HepG2 (cell line): Measurements from ENCODE around the gene ZWILCH. TPM values are rescaled to one million over a fixed set of nuclear protein-coding genes. Genes with fewer than 3 reads are reported as not detected.

Experiments used
- HMGA1 ChIP-seq: sonication (generic); formaldehyde crosslinking; conservative IDR thresholded peaks from 2 replicates; pipeline ENCODE4 v1.4.0; 2020; ENCODE audit warnings: missing genetic modification reagents
- KDM2A ChIP-seq: sonication (generic); formaldehyde crosslinking; IDR thresholded peaks from 2 replicates; pipeline ENCODE4 v1.4.0; 2020; ENCODE audit warnings: low read depth, missing genetic modification reagents, borderline replicate concordance
- KLF11 ChIP-seq: IDR thresholded peaks from 2 replicates; pipeline ENCODE4 v1.6.1; 2016; ENCODE audit warnings: missing compliant biosample characterization
- KLF12 ChIP-seq: sonication (generic); formaldehyde crosslinking; IDR thresholded peaks from 2 replicates; pipeline ENCODE4 v1.4.0; 2020; ENCODE audit warnings: missing genetic modification reagents, borderline replicate concordance
- NBN ChIP-seq: fragments of 450-650 bp; conservative IDR thresholded peaks from 2 replicates; pipeline ENCODE4 v1.6.1; 2017
- PHF20 ChIP-seq: sonication (generic); formaldehyde crosslinking; IDR thresholded peaks from 2 replicates; pipeline ENCODE4 v1.5.0; 2020; ENCODE audit warnings: mild to moderate bottlenecking, missing genetic modification reagents
- PHF8 ChIP-seq: sonication (generic); formaldehyde crosslinking; IDR thresholded peaks from 2 replicates; pipeline ENCODE4 v1.5.0; 2020; ENCODE audit warnings: missing genetic modification reagents
- PRMT3 ChIP-seq: sonication (generic); formaldehyde crosslinking; IDR thresholded peaks from 2 replicates; pipeline ENCODE4 v1.8.1; 2022; ENCODE audit warnings: low read depth, mild to moderate bottlenecking, moderate library complexity, missing genetic modification reagents, borderline replicate concordance
- RXRB ChIP-seq: IDR thresholded peaks from 2 replicates; pipeline ENCODE4 v1.6.1; 2016; ENCODE audit warnings: borderline replicate concordance, missing genetic modification reagents, missing compliant biosample characterization
- SKI ChIP-seq: fragments of 450-650 bp; IDR thresholded peaks from one replicate; pipeline ENCODE4 v1.6.1; 2018; ENCODE audit warnings: mild to moderate bottlenecking; ENCODE audit not compliant: partially characterized antibody
- TIGD3 ChIP-seq: sonication (generic); formaldehyde crosslinking; IDR thresholded peaks from 2 replicates; pipeline ENCODE4 v1.5.1; 2020; ENCODE audit warnings: mild to moderate bottlenecking, missing genetic modification reagents, borderline replicate concordance
- TSC22D2 ChIP-seq: sonication (generic); formaldehyde crosslinking; IDR thresholded peaks from 2 replicates; pipeline ENCODE4 v1.5.1; 2020; ENCODE audit warnings: missing genetic modification reagents, mild to moderate bottlenecking, borderline replicate concordance
- XBP1 ChIP-seq: sonication (generic); formaldehyde crosslinking; IDR thresholded peaks from 2 replicates; pipeline ENCODE4 v1.5.0; 2020; ENCODE audit warnings: missing genetic modification reagents
- ZFP37 ChIP-seq: sonication (generic); formaldehyde crosslinking; IDR thresholded peaks from 2 replicates; pipeline ENCODE4 v1.4.0; 2020; ENCODE audit warnings: missing genetic modification reagents, borderline replicate concordance
- ZGPAT ChIP-seq: IDR thresholded peaks from 2 replicates; pipeline ENCODE4 v1.6.1; 2016; ENCODE audit warnings: mild to moderate bottlenecking
- ZNF296 ChIP-seq: sonication (generic); formaldehyde crosslinking; conservative IDR thresholded peaks from 2 replicates; pipeline ENCODE4 v1.5.0; 2020; ENCODE audit warnings: mild to moderate bottlenecking, missing genetic modification reagents
- ZNF451 ChIP-seq: sonication (generic); formaldehyde crosslinking; IDR thresholded peaks from 2 replicates; pipeline ENCODE4 v1.5.0; 2020; ENCODE audit warnings: mild to moderate bottlenecking, missing genetic modification reagents
- ZNF710 ChIP-seq: sonication (generic); formaldehyde crosslinking; IDR thresholded peaks from 2 replicates; pipeline ENCODE4 v1.5.0; 2020; ENCODE audit warnings: mild to moderate bottlenecking, missing genetic modification reagents, borderline replicate concordance
- ZNF772 ChIP-seq: sonication (generic); formaldehyde crosslinking; IDR thresholded peaks from 2 replicates; pipeline ENCODE4 v1.5.0; 2020; ENCODE audit warnings: mild to moderate bottlenecking, missing genetic modification reagents
- polyA plus RNA-seq, 8 experiments: library from polyadenylated mRNA; depleted of rRNA in 3 of 8; stranded (reverse) in 7 of 8; unstranded in 1 of 8; fragments of >200 nt; fragmentation: Illumina TruSeq in 4 of 8; extraction: Trizol in 4 of 8; gene quantifications; 2 replicates each; pipeline versions ENCODE4 v1.2.1 to v1.2.3, GENCODE V29; 2011 to 2016; ENCODE audit warnings: low read depth in 4 of 8, missing spikeins in 1 of 8, mixed read lengths in 1 of 8; ENCODE audit not compliant: insufficient read depth in 1 of 8
- total RNA-seq, 5 experiments: library from RNA; depleted of rRNA; stranded (reverse); fragments of >200 nt; fragmentation: Illumina TruSeq; extraction: Trizol; gene quantifications; 2 replicates each; pipeline ENCODE4 v1.2.3, GENCODE V29; 2016; ENCODE audit warnings: low read depth in 1 of 5
- TF ChIP-seq, protein P1 (sequence below): IDR thresholded peaks from 2 replicates; pipeline ENCODE4 v1.6.1; 2018; ENCODE audit warnings: missing genetic modification reagents, mild to moderate bottlenecking, missing compliant biosample characterization
- TF ChIP-seq, protein P2 (sequence below): sonication (generic); formaldehyde crosslinking; IDR thresholded peaks from 2 replicates; pipeline ENCODE4 v1.4.0; 2020; ENCODE audit warnings: missing genetic modification reagents, borderline replicate concordance

Gene ZWILCH
- total and polyA plus RNA-seq, 2 of the 13 experiments (the other 11 are each of a cell fraction or from before 2014, with no cell fraction given) = 9.5 to 27.8 TPM

- TF ChIP-seq TIGD3 (CRISPR knock-in tag) = no peak
- TF ChIP-seq, protein P1, sequence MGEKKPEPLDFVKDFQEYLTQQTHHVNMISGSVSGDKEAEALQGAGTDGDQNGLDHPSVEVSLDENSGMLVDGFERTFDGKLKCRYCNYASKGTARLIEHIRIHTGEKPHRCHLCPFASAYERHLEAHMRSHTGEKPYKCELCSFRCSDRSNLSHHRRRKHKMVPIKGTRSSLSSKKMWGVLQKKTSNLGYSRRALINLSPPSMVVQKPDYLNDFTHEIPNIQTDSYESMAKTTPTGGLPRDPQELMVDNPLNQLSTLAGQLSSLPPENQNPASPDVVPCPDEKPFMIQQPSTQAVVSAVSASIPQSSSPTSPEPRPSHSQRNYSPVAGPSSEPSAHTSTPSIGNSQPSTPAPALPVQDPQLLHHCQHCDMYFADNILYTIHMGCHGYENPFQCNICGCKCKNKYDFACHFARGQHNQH (CRISPR knock-in tag) = peak; percentile 53; the same call in 1 of the 2 replicates
- TF ChIP-seq ZNF451 (CRISPR knock-in tag) = no peak
- no peak for TF ChIP-seq TSC22D2 (CRISPR knock-in tag)
- no peak for TF ChIP-seq HMGA1 (CRISPR knock-in tag)
- TF ChIP-seq PRMT3 (CRISPR knock-in tag) = no peak
- TF ChIP-seq KLF11 (CRISPR knock-in tag) = no peak
- TF ChIP-seq RXRB (CRISPR knock-in tag) = peak; percentile 8; the same call in 1 of the 2 replicates
- TF ChIP-seq PHF8 (CRISPR knock-in tag) = peak; percentile 39; the same call in 1 of the 2 replicates
- TF ChIP-seq KDM2A (CRISPR knock-in tag) = peak; percentile 40; the same call in 1 of the 2 replicates
- TF ChIP-seq ZNF296 (CRISPR knock-in tag) = no peak
- TF ChIP-seq, protein P2, sequence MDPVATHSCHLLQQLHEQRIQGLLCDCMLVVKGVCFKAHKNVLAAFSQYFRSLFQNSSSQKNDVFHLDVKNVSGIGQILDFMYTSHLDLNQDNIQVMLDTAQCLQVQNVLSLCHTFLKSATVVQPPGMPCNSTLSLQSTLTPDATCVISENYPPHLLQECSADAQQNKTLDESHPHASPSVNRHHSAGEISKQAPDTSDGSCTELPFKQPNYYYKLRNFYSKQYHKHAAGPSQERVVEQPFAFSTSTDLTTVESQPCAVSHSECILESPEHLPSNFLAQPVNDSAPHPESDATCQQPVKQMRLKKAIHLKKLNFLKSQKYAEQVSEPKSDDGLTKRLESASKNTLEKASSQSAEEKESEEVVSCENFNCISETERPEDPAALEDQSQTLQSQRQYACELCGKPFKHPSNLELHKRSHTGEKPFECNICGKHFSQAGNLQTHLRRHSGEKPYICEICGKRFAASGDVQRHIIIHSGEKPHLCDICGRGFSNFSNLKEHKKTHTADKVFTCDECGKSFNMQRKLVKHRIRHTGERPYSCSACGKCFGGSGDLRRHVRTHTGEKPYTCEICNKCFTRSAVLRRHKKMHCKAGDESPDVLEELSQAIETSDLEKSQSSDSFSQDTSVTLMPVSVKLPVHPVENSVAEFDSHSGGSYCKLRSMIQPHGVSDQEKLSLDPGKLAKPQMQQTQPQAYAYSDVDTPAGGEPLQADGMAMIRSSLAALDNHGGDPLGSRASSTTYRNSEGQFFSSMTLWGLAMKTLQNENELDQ = no peak
- no peak; the same call in 1 of the 2 replicates for TF ChIP-seq ZNF710 (CRISPR knock-in tag)
- no peak for TF ChIP-seq KLF12 (CRISPR knock-in tag)
- TF ChIP-seq ZFP37 (CRISPR knock-in tag) = no peak
- no peak for TF ChIP-seq SKI
- no peak for TF ChIP-seq XBP1 (CRISPR knock-in tag)
- no peak for TF ChIP-seq NBN
- no peak for TF ChIP-seq ZNF772
- TF ChIP-seq PHF20 = no peak
- TF ChIP-seq ZGPAT (CRISPR knock-in tag) = no peak
Measured at GRCh38 chr15:66566963-66567531, 61.9 kb downstream of the ZWILCH start (continued).
